A204.1 (cell line): ENCODE data around the gene SYT5.
"Not testable (repeated sequence)": the region's sequence is repeated elsewhere in the genome, so short reads cannot be mapped to it uniquely, and the experiment has no call there.

ENCODE experiments used
- FAIRE-seq: peaks from 2 replicates; lab custom pipeline; 2012; peaks lifted over from hg19 to GRCh38; lab: Jason Lieb, UNC

The SYT5 gene

GRCh38 chr19:55179606-55180484, at the start of gene SYT5:
Gene SYT5, minus strand, starts transcription at chr19:55180289. Its CDS starts 1,248 bp downstream, at chr19:55179041.
- FAIRE-seq = no peak

GRCh38 chr19:55229789-55230182, 49.7 kb upstream of the SYT5 start:
- FAIRE-seq = no peak

- no peak for FAIRE-seq
These were observed 49.2 kb upstream of the SYT5 start for GRCh38 chr19:55229145-55229788.

- no peak for FAIRE-seq
These were observed 48.4 kb upstream of the SYT5 start, which contains the start of gene TMEM86B for GRCh38 chr19:55228403-55229031. Gene TMEM86B, minus strand, starts transcription at chr19:55228763. Its CDS starts 22 bp downstream, at chr19:55228741.

GRCh38 chr19:55228015-55228391, 47.9 kb upstream of the SYT5 start:
- FAIRE-seq = no peak

GRCh38 chr19:55227241-55228014, 47.3 kb upstream of the SYT5 start:
- FAIRE-seq = no peak

- no peak for FAIRE-seq
These were observed 46.7 kb upstream of the SYT5 start for GRCh38 chr19:55226788-55227187.

GRCh38 chr19:55226273-55226672, 46.2 kb upstream of the SYT5 start:
- FAIRE-seq = no peak

- no peak for FAIRE-seq
These were observed 45.4 kb upstream of the SYT5 start for GRCh38 chr19:55225415-55225958.

- not testable (repeated sequence) for FAIRE-seq
These were observed 44.8 kb upstream of the SYT5 start for GRCh38 chr19:55224679-55225414.

- FAIRE-seq = no peak
These were observed 44.1 kb upstream of the SYT5 start for GRCh38 chr19:55224038-55224665.

GRCh38 chr19:55223291-55224037, 43.4 kb upstream of the SYT5 start:
- no peak for FAIRE-seq

- no peak for FAIRE-seq
These were observed 40.4 kb upstream of the SYT5 start for GRCh38 chr19:55220525-55220924.

- FAIRE-seq = peak; percentile 88
These were observed 36.5 kb upstream of the SYT5 start for GRCh38 chr19:55216461-55217198.

GRCh38 chr19:55213547-55213946, 33.5 kb upstream of the SYT5 start:
- FAIRE-seq = no peak

- FAIRE-seq = peak; percentile 43
These were observed 32.4 kb upstream of the SYT5 start for GRCh38 chr19:55212447-55212846.

- no peak for FAIRE-seq
These were observed 29.8 kb upstream of the SYT5 start for GRCh38 chr19:55209693-55210472.

GRCh38 chr19:55208880-55209692, 29.0 kb upstream of the SYT5 start, which contains the start of gene PTPRH:
Gene PTPRH, minus strand, starts transcription at chr19:55209501. Its CDS starts 68 bp downstream, at chr19:55209433.
- FAIRE-seq = no peak
